ENCODE results near the gene DLX6.

DNA sequence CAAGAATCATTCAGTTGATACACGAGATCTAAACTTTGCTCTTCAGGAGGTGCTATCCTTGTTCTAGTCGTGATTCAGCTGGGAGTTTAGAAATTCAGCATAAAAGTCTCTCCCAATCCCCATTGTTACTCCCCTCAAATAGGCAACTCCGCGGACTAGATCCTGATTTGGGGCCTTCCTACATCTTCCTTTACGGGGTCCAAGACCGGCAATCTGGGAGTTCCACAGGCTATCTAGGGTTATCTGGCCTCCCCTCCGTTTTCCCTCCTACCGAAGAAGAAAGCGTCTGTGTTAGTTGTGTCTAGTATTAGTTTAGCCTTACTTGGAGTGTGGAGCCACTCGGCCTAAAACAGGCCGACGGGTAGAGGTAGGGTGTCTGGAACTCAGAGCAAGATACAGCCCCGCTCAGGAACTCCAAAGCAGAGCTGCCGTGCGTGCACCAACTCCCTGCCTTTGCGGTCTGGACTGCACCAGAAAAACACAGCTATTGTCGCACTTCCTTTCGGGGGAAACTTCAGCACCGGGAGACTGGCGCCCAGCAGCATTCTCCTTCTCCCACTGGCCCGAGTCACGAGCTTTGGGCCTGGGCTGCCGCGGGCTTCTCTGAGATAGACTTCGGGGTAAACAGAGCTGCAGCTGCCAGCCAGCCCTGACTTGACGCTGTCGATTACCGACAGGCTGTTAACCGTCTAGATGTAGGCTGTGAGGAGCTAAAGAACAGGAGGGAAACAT lies 20.8 kb downstream of the DLX6 start:
- TF ChIP-seq, protein P1, sequence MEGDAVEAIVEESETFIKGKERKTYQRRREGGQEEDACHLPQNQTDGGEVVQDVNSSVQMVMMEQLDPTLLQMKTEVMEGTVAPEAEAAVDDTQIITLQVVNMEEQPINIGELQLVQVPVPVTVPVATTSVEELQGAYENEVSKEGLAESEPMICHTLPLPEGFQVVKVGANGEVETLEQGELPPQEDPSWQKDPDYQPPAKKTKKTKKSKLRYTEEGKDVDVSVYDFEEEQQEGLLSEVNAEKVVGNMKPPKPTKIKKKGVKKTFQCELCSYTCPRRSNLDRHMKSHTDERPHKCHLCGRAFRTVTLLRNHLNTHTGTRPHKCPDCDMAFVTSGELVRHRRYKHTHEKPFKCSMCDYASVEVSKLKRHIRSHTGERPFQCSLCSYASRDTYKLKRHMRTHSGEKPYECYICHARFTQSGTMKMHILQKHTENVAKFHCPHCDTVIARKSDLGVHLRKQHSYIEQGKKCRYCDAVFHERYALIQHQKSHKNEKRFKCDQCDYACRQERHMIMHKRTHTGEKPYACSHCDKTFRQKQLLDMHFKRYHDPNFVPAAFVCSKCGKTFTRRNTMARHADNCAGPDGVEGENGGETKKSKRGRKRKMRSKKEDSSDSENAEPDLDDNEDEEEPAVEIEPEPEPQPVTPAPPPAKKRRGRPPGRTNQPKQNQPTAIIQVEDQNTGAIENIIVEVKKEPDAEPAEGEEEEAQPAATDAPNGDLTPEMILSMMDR (IDR thresholded peaks at IDR 0.05) = no peak
- no peak for TF ChIP-seq POLR2A (IDR thresholded peaks at IDR 0.05)
